T-helper 2 cell treated with Interferon-gamma antibody and Interleukin-4, amounts not matched to agents 100 ng/mL and 5 ng/mL, for 36 hours (primary cell): ENCODE data around the gene FABP6. TPM values are rescaled to one million over a fixed set of nuclear protein-coding genes. Genes with fewer than 3 reads are reported as not detected.

Source experiments
- total RNA-seq: library from RNA; stranded (reverse); gene quantifications from 2 replicates; pipeline ENCODE4 v1.2.3, GENCODE V29; 2022

FABP6 gene
- total RNA-seq, 1 donor from 2014 or later, result not detected

Other genes with a start within 250 kb of the FABP6 start
- gene TTC1, start 220.4 kb upstream of the FABP6 start, total RNA-seq, result 55.5 and 56.9 TPM in 2 replicates
- gene PWWP2A, start 110.1 kb upstream of the FABP6 start, total RNA-seq, result 25.5 and 28.9 TPM in 2 replicates
- gene CCNJL, start 83.1 kb downstream of the FABP6 start, total RNA-seq, result not detected in 2 replicates
- not detected in 2 replicates for gene C1QTNF2, start 141.1 kb downstream of the FABP6 start, total RNA-seq
- 1.0 TPM in 2 replicates for gene FAM200C, start 170.5 kb downstream of the FABP6 start, total RNA-seq
- 37.8 and 40.5 TPM in 2 replicates for gene SLU7, start 189.6 kb downstream of the FABP6 start, total RNA-seq
- gene PTTG1, start 192.3 kb downstream of the FABP6 start, total RNA-seq, result 142 and 145 TPM in 2 replicates